ENCODE measurements around the gene SLC30A7.
A peak's percentile ranks its signal among the peaks of the same experiment; 100 is the strongest.
"Not testable (repeated sequence)": the region's sequence is repeated elsewhere in the genome, so short reads cannot be mapped to it uniquely, and the experiment has no call there.

The SLC30A7 gene

GRCh38 chr1:100891380-100891779 is 4.5 kb upstream of the SLC30A7 start:
- no peak for DNase-seq (ENCODE audit: low read depth)

GRCh38 chr1:100892554-100892953 is 3.3 kb upstream of the SLC30A7 start:
- no peak for DNase-seq (ENCODE audit: low read depth)

- no peak for DNase-seq (ENCODE audit: low read depth)
Observed at GRCh38 chr1:100893718-100894117, 2.2 kb upstream of the SLC30A7 start.

GRCh38 chr1:100894603-100895539 is 1.0 kb upstream of the SLC30A7 start, which contains the start of gene EXTL2:
TSS of gene EXTL2 (minus strand) at chr1:100894842. CDS start at chr1:100888757, 6,085 bp downstream.
- DNase-seq (ENCODE audit: low read depth) = peak; percentile 81

- no peak for DNase-seq (ENCODE audit: low read depth)
Observed at GRCh38 chr1:100896481-100896982, 642 bp downstream of the SLC30A7 start.

GRCh38 chr1:100902365-100902764 is 6.5 kb downstream of the SLC30A7 start:
- no peak for DNase-seq (ENCODE audit: low read depth)

GRCh38 chr1:100903777-100904176 is 7.9 kb downstream of the SLC30A7 start:
- DNase-seq (ENCODE audit: low read depth) = no peak

GRCh38 chr1:100904528-100904927 is 8.6 kb downstream of the SLC30A7 start:
- no peak for DNase-seq (ENCODE audit: low read depth)

GRCh38 chr1:100905181-100905580 is 9.3 kb downstream of the SLC30A7 start:
- no peak for DNase-seq (ENCODE audit: low read depth)

- DNase-seq (ENCODE audit: low read depth) = no peak
Observed at GRCh38 chr1:100907887-100908286, 12.0 kb downstream of the SLC30A7 start.

- DNase-seq (ENCODE audit: low read depth) = no peak
Observed at GRCh38 chr1:100909018-100909417, 13.1 kb downstream of the SLC30A7 start.

GRCh38 chr1:100912019-100912418 is 16.1 kb downstream of the SLC30A7 start:
- no peak for DNase-seq (ENCODE audit: low read depth)

- DNase-seq (ENCODE audit: low read depth) = peak; percentile 30
Observed at GRCh38 chr1:100921110-100921706, 25.3 kb downstream of the SLC30A7 start.

- DNase-seq (ENCODE audit: low read depth) = no peak
Observed at GRCh38 chr1:100924212-100924611, 28.3 kb downstream of the SLC30A7 start.

GRCh38 chr1:100924991-100925390 is 29.1 kb downstream of the SLC30A7 start:
- DNase-seq (ENCODE audit: low read depth) = no peak

GRCh38 chr1:100926240-100926639 is 30.4 kb downstream of the SLC30A7 start:
- DNase-seq (ENCODE audit: low read depth) = no peak

- DNase-seq (ENCODE audit: low read depth) = no peak
Observed at GRCh38 chr1:100927276-100927675, 31.4 kb downstream of the SLC30A7 start.

- no peak for DNase-seq (ENCODE audit: low read depth)
Observed at GRCh38 chr1:100928128-100928527, 32.2 kb downstream of the SLC30A7 start.

GRCh38 chr1:100930494-100930893 is 34.6 kb downstream of the SLC30A7 start:
- DNase-seq (ENCODE audit: low read depth) = no peak

- DNase-seq (ENCODE audit: low read depth) = no peak
Observed at GRCh38 chr1:100931716-100932115, 35.8 kb downstream of the SLC30A7 start.

- DNase-seq (ENCODE audit: low read depth) = not testable (repeated sequence)
Observed at GRCh38 chr1:100933555-100933954, 37.7 kb downstream of the SLC30A7 start.

GRCh38 chr1:100936194-100936967 is 40.5 kb downstream of the SLC30A7 start:
- DNase-seq (ENCODE audit: low read depth) = no peak
